ENCODE measurements around the gene DYRK1B. TPM values are rescaled to one million over a fixed set of nuclear protein-coding genes. Genes with fewer than 3 reads are reported as not detected.
"Not testable (repeated sequence)": the region's sequence is repeated elsewhere in the genome, so short reads cannot be mapped to it uniquely, and the experiment has no call there.

The DYRK1B gene
- total RNA-seq, 1 donor from 2014 or later: 15.5 TPM

- TF ChIP-seq CTCF (conservative IDR thresholded peaks at IDR 0.05; ENCODE audit: low read depth, low read length): no peak
- DNase-seq (ENCODE audit: low read depth): no peak
- H3K4me3 ChIP-seq (ENCODE audit: low read depth, low read length): no peak overlapping the region
These were observed 15.9 kb downstream of the DYRK1B start for GRCh38 chr19:39817888-39818561.

GRCh38 chr19:39816287-39817048 lies 17.5 kb downstream of the DYRK1B start:
- TF ChIP-seq CTCF (conservative IDR thresholded peaks at IDR 0.05; ENCODE audit: low read depth, low read length): no peak
- DNase-seq (ENCODE audit: low read depth): no peak

GRCh38 chr19:39814595-39814994 lies 19.4 kb downstream of the DYRK1B start:
- no peak overlapping the region for H3K4me3 ChIP-seq (ENCODE audit: low read depth, low read length)
- DNase-seq (ENCODE audit: low read depth): no peak
- TF ChIP-seq CTCF (conservative IDR thresholded peaks at IDR 0.05; ENCODE audit: low read depth, low read length): no peak

More at GRCh38 chr19:39816287-39817048, 17.5 kb downstream of the DYRK1B start:
- H3K4me3 ChIP-seq (ENCODE audit: low read depth, low read length): no peak overlapping the region

GRCh38 chr19:39814111-39814510 lies 19.9 kb downstream of the DYRK1B start:
- not testable (repeated sequence) for DNase-seq (ENCODE audit: low read depth); H3K4me3 ChIP-seq (ENCODE audit: low read depth, low read length)

GRCh38 chr19:39813264-39813993 lies 20.5 kb downstream of the DYRK1B start:
- no peak overlapping the region for H3K4me3 ChIP-seq (ENCODE audit: low read depth, low read length)
- DNase-seq (ENCODE audit: low read depth): no peak
- TF ChIP-seq CTCF (conservative IDR thresholded peaks at IDR 0.05; ENCODE audit: low read depth, low read length): no peak

GRCh38 chr19:39811064-39811463 lies 22.9 kb downstream of the DYRK1B start:
- H3K4me3 ChIP-seq (ENCODE audit: low read depth, low read length): no peak overlapping the region
- no peak for DNase-seq (ENCODE audit: low read depth)
- no peak for TF ChIP-seq CTCF (conservative IDR thresholded peaks at IDR 0.05; ENCODE audit: low read depth, low read length)

GRCh38 chr19:39810424-39810823 lies 23.5 kb downstream of the DYRK1B start:
- DNase-seq (ENCODE audit: low read depth): no peak
- H3K4me3 ChIP-seq (ENCODE audit: low read depth, low read length): no peak overlapping the region
- no peak for TF ChIP-seq CTCF (conservative IDR thresholded peaks at IDR 0.05; ENCODE audit: low read depth, low read length)
